ENCODE data around the gene SNX25.

DNA sequence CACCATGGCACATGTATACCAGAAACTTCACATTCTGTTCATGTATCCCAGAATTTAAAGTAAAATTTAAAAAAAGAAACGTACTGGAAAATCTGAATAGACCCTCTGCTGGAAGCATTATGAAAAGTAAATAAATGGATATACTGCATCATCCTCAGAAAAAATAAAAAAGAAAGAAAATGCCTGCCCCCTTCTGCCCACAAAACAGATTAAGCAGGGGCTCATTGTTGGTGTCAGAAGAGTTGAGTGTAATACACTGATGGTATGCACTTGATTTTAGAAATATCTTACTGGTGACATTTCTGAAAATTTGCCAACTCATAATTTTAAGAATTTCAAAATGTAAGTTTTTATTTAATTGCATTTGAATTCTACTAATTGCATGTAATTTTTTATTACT lies 108.5 kb downstream of the SNX25 start:
- TF ChIP-seq, protein P1, sequence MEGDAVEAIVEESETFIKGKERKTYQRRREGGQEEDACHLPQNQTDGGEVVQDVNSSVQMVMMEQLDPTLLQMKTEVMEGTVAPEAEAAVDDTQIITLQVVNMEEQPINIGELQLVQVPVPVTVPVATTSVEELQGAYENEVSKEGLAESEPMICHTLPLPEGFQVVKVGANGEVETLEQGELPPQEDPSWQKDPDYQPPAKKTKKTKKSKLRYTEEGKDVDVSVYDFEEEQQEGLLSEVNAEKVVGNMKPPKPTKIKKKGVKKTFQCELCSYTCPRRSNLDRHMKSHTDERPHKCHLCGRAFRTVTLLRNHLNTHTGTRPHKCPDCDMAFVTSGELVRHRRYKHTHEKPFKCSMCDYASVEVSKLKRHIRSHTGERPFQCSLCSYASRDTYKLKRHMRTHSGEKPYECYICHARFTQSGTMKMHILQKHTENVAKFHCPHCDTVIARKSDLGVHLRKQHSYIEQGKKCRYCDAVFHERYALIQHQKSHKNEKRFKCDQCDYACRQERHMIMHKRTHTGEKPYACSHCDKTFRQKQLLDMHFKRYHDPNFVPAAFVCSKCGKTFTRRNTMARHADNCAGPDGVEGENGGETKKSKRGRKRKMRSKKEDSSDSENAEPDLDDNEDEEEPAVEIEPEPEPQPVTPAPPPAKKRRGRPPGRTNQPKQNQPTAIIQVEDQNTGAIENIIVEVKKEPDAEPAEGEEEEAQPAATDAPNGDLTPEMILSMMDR (IDR thresholded peaks at IDR 0.05 in 4 of 5, conservative IDR thresholded peaks at IDR 0.05 in 1 of 5) = no peak
- TF ChIP-seq POLR2A (IDR thresholded peaks at IDR 0.05) = no peak

Measured in gastrocnemius medialis (tissue), 4 donors.